Mesodermal cell (in vitro differentiated cells): ENCODE data around the gene POLR2C.
A peak's percentile ranks its signal among the peaks of the same experiment; 100 is the strongest.

ENCODE experiments used
- H3K27ac ChIP-seq: 2 replicates; pipeline ENCODE4 v1.7.0; 2013; ENCODE audit warnings: mild to moderate bottlenecking, low read depth, low read length, moderate library complexity; ENCODE audit not compliant: severe bottlenecking
- H3K36me3 ChIP-seq: 2 replicates; pipeline ENCODE4 v1.7.1; 2013; ENCODE audit warnings: mild to moderate bottlenecking, low read length, moderate library complexity; ENCODE audit not compliant: control insufficient read depth, insufficient read depth
- H3K4me1 ChIP-seq: one replicate; pipeline ENCODE4 v1.7.1; 2013; ENCODE audit warnings: mild to moderate bottlenecking, low read length; ENCODE audit not compliant: insufficient read depth, control insufficient read depth, poor library complexity, severe bottlenecking
- H3K4me3 ChIP-seq: 2 replicates; pipeline ENCODE4 v1.7.0; 2013; ENCODE audit warnings: low read length, control low read depth, mild to moderate bottlenecking; ENCODE audit not compliant: insufficient read depth, poor library complexity, severe bottlenecking; ENCODE audit errors: extremely low read depth
- H3K9me3 ChIP-seq: 2 replicates; pipeline ENCODE4 v1.7.1; 2013; ENCODE audit warnings: mild to moderate bottlenecking, low read length, moderate library complexity; ENCODE audit not compliant: control insufficient read depth
- WGBS, 2 experiments: methylation state at CpG; one replicate each; pipeline ENCODE4 v1.1.5; 2013; ENCODE audit warnings: missing lambda C conversion rate in 2 of 2; ENCODE audit not compliant: insufficient coverage in 2 of 2; 5-methylcytosine and 5-hydroxymethylcytosine counted together

POLR2C gene

GRCh38 chr16:57479205-57479975 lies 16.9 kb downstream of the POLR2C start:
- peaks cover 96% of the 10 kb centered on the region for H3K36me3 ChIP-seq
- H3K4me1 ChIP-seq = peaks cover 42% of the 10 kb centered on the region
- WGBS, 2 experiments = 14 to 15% methylated on average over 30 to 32 of the region's 36 CpGs
- H3K9me3 ChIP-seq = no peaks in the 10 kb centered on the region
- peak overlapping the region; percentile 53 for H3K4me3 ChIP-seq
- H3K27ac ChIP-seq = peak overlapping the region; percentile 60

- H3K9me3 ChIP-seq = no peaks in the 10 kb centered on the region
- peaks cover 45% of the 10 kb centered on the region for H3K4me1 ChIP-seq
- H3K4me3 ChIP-seq = peak overlapping the region; percentile 53
- H3K36me3 ChIP-seq = peaks cover 96% of the 10 kb centered on the region
- 32 to 43% methylated on average over 12 of the region's 15 CpGs for WGBS, 2 experiments
- peak overlapping the region; percentile 60 for H3K27ac ChIP-seq
Measured at GRCh38 chr16:57479976-57480753, 17.7 kb downstream of the POLR2C start.

- peaks cover 94% of the 10 kb centered on the region for H3K36me3 ChIP-seq
- peak overlapping the region; percentile 53 for H3K4me3 ChIP-seq
- 90 to 98% methylated on average over 5 to 6 of the region's 6 CpGs for WGBS, 2 experiments
- peaks cover 46% of the 10 kb centered on the region for H3K4me1 ChIP-seq
- no peaks in the 10 kb centered on the region for H3K9me3 ChIP-seq
- peak overlapping the region; percentile 60 for H3K27ac ChIP-seq
Measured at GRCh38 chr16:57480754-57481230, 18.3 kb downstream of the POLR2C start.

GRCh38 chr16:57481421-57481820 lies 18.9 kb downstream of the POLR2C start:
- WGBS, 2 experiments = 96 to 100% methylated on average over 3 of the region's 4 CpGs
- Histone ChIP-seq H3K4me1 (peaks cover 43% of the 10 kb centered on the region), H3K27ac (peak overlapping the region; percentile 37), H3K4me3 (peak overlapping the region; percentile 53), H3K36me3 (peaks cover 88% of the 10 kb centered on the region), H3K9me3 (no peaks in the 10 kb centered on the region)

- H3K4me3 ChIP-seq = peak overlapping the region; percentile 88
- WGBS, 2 experiments = 87 to 92% methylated on average over 5 to 13 of the region's 14 CpGs
- peak overlapping the region; percentile 62 for H3K27ac ChIP-seq
- H3K36me3 ChIP-seq = peaks cover 72% of the 10 kb centered on the region
- no peaks in the 10 kb centered on the region for H3K9me3 ChIP-seq
- H3K4me1 ChIP-seq = peaks cover 45% of the 10 kb centered on the region
Measured at GRCh38 chr16:57482845-57483545, 20.5 kb downstream of the POLR2C start.

- peak overlapping the region; percentile 88 for H3K4me3 ChIP-seq
- H3K27ac ChIP-seq = peak overlapping the region; percentile 1
- H3K9me3 ChIP-seq = no peaks in the 10 kb centered on the region
- WGBS, 2 experiments = 84 to 90% methylated on average over 15 of the region's 19 CpGs
- H3K4me1 ChIP-seq = peaks cover 42% of the 10 kb centered on the region
- peaks cover 63% of the 10 kb centered on the region for H3K36me3 ChIP-seq
Measured at GRCh38 chr16:57483725-57484514, 21.4 kb downstream of the POLR2C start.

GRCh38 chr16:57484515-57485005 lies 22.1 kb downstream of the POLR2C start:
- Histone ChIP-seq H3K9me3 (peaks cover 5% of the 10 kb centered on the region), H3K36me3 (peaks cover 56% of the 10 kb centered on the region), H3K27ac (peak overlapping the region; percentile 68), H3K4me1 (peaks cover 42% of the 10 kb centered on the region), H3K4me3 (peak overlapping the region; percentile 88)
- 85 to 89% methylated on average over 7 to 8 of the region's 8 CpGs for WGBS, 2 experiments

GRCh38 chr16:57485091-57485915 lies 22.8 kb downstream of the POLR2C start:
- Histone ChIP-seq H3K9me3 (peaks cover 7% of the 10 kb centered on the region), H3K4me1 (peaks cover 42% of the 10 kb centered on the region), H3K36me3 (peaks cover 50% of the 10 kb centered on the region), H3K27ac (peak overlapping the region; percentile 68), H3K4me3 (peak overlapping the region; percentile 88)
- WGBS, 2 experiments = 67 to 73% methylated on average over 9 to 11 of the region's 14 CpGs
